HG03159 (cell line): ENCODE results near the gene MYT1.
A peak's percentile ranks its signal among the peaks of the same experiment; 100 is the strongest.
"Not testable (repeated sequence)": the region's sequence is repeated elsewhere in the genome, so short reads cannot be mapped to it uniquely, and the experiment has no call there.

Experiments used
- ATAC-seq: cut with Tn5 transposase; IDR thresholded peaks from one replicate; pipeline ENCODE4 v1.9.1; 2021; ENCODE audit warnings: mild to moderate bottlenecking, moderate library complexity; ENCODE audit not compliant: unreplicated experiment

MYT1 gene

DNA sequence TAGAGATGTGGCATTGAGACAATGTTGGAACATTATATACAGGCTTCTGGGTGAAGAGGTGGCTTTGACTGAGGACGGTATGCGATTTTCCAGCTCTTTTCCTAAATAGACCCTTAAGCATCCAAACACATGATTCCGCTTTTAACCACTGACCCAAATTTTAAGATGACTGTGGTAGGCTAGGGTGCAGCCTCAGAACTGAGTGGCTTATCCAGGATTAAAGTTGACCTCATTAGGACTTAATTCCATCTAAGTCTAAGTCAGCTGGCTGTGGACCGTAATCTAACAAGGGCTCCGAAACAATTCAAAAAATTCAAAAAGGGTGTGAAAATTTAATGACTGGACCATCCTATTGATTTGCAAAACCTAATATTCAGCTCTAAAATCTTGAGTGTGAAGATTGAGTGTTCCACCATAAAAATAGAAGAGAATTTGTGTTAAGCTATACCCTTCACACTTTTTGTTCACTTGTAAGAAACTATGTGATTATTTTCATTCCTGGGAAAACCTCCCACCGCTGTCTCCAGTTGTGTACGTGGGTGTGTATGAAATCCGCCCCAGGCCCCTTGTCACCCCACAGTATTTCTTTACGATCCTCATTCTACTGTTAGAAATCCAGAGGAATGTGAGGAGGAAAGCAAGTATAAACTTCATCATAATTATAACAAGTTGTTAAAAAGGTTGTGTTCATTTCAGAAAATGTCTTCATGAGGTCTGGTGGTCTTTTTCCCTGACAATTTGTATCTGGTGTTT lies 94.0 kb downstream of the MYT1 start:
- no peak for ATAC-seq

DNA sequence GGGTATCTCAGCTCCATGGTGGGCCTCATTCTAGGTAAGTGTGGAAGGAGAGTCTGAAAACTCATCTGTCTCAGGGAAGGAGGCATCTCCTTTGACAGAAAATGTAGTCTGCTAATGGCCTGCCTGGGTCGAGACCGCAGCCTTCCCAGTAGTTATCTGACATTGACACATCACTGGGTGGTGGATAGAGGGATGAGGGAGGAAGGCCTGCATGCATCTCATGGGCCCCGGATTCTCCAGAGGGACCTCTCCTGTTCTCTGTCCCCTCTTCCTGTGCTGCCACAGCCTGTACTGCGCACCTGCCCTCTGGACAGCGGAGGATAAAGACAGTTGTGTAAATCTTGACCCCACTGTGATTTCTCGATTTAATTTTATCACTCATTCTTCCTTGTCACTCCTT lies 96.0 kb downstream of the MYT1 start:
- no peak for ATAC-seq

- no peak for ATAC-seq
These were observed 96.9 kb downstream of the MYT1 start for GRCh38 chr20:64261138-64261537.

- no peak for ATAC-seq
These were observed 99.8 kb downstream of the MYT1 start for GRCh38 chr20:64264091-64264490.

- no peak for ATAC-seq
These were observed 100.9 kb downstream of the MYT1 start for GRCh38 chr20:64265201-64265600.

DNA sequence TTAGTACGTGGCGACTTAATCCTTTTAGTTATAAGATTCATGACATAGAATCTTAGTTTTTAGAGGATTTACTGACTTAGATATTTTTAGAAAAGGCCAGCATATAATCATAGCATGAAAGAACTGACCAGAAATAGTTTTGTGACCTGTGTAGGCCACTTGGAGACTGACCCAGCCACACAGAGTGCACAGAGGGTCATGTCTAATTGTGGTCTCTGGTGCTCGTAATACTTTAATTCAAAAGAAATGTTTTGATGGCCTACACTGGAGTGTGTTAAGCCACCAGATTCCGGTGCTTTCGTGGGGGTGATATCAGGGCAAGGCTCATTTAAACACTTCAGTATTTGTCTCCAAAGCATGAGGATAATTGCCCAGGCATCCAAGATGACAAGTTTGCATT lies 102.7 kb downstream of the MYT1 start:
- no peak for ATAC-seq

GRCh38 chr20:64268174-64268573 lies 103.9 kb downstream of the MYT1 start:
- no peak for ATAC-seq

DNA sequence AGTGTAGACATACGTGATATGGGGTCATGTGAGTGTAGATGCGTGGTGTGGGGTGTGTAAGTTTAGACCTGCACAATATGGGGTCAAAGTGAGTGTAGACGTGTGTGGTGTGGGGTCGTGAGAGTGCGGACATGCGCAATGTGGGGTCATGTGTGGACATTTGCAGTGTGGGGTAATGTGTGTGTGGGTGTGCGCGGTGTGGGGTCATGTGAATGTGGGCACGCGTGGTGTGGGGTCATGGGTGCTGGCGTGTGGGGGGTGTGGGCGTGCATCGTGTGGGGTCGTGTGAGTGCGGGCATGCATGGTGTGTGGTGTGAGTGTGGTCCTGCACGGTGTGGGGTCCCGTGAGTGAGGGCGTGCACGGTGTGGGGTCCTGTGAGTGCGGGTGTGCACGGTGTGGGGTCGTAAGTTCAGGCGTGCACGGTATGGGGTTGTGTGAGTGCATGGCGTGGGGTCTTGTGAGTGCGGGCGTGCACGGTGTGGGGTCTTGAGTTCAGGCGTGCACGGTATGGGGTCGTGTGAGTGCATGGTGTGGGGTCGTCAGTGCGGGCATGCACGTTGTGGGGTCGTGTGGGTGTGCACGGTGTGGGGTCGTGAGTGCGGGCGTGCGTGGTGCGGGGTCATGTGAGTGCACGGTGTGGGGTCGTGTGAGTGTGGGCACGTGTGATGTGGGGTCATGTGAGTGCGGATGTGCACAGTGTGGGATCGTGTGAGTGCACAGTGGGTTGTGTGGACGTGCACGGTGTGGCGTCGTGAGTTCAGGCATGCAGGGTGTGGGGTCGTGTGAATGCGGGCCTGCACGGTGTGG lies 105.6 kb downstream of the MYT1 start:
- no peak for ATAC-seq

GRCh38 chr20:64271636-64272035 lies 107.4 kb downstream of the MYT1 start:
- no peak for ATAC-seq

- no peak for ATAC-seq
These were observed 108.9 kb downstream of the MYT1 start for GRCh38 chr20:64273109-64273508.

DNA sequence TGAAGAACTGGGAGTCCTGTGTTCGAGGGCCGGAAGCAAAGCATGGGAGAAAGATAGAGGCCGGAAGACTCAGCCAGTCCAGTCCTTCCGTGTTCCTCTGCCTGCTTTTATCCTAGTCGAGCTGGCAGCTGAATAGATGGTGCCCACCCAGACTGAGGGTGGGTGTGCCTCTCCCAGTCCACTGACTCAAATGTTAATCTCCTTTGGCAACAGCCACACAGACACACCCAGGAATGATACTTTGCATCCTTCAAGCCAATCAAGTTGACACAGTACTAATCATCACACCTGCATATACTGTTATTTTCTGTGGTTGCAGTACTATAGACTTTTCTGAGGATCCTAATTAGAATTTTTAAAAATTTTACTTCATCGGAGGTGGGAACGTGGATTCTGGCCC lies 112.6 kb downstream of the MYT1 start:
- no peak for ATAC-seq

DNA sequence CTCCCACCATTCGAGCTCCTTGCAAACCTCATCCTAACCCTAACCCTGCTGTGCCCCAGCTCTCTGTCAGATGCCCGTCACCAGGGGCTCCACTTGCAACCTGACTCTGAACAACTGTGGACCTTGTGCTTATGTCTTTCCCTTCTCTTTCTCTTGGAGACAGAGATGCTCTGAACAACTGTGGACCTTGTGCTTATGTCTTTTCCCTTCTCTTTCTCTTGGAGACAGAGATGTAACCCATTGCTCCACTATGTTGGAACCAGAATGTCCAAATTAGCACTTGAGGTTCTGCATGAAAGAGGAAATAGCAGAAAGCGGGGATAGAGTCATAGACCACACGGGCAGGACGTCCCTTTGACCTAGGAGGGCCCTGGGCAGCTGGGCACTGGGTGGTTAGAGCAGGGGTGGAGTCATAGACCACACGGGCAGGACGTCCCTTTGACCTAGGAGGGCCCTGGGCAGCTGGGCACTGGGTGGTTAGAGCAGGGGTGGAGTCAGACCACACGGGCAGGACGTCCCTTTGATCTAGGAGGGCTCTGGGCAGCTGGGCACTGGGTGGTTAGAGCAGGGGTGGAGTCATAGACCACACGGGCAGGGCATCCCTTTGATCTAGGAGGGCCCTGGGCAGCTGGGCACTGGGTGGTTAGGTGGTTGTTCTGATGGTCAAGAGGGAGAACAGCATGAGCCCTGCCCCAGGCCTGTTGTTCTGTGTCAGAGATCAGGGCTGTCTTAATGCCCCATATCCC lies 113.5 kb downstream of the MYT1 start:
- no peak for ATAC-seq

DNA sequence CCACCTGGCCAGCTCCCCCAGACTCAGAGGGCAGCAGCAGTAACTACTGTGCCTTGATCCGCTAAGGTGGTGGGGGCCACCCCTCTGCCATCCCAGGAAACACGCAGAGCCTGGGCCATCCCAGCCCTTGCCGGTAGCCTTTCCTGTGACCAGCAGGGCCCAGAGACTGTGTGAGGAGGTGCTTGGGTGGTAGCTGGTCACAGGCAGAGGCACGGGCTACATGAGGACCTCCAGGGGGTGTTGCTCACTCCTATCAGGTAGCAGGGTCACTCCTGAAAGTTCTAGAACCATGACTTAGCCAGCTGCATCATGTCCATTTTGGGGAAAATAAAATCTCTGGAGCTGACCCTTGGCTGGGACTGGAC lies 114.0 kb downstream of the MYT1 start:
- no peak for ATAC-seq

DNA sequence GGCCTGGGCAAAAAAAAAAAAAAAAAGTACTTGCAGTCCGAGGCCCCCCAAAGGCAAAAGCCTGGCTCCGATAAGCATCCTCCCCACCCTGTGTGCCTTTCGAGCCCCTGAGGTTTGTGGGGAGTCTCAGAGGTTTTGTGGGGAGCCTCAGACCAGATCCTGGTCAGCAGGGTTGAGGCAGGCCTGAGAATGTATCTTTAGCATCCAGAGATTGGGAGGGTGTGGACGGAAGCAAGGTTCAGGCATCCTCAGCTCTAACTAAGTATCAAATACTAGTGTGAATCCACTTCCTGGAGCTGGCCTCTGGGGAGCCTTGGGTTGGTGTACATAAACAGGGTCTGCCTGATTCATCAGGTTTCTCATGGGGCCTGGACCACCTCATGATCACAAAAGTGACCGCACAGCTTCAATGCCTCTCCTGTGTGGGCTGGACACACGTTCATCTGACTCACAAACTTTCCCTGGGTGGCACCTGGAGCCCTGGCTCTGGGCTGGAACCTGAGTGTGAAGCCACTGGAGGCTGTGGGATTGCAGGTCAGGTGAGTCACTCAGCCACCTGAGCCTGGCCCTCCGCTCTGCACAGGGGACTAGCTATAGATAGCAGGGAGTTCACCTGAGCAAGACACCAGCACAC lies 115.7 kb downstream of the MYT1 start:
- no peak for ATAC-seq

DNA sequence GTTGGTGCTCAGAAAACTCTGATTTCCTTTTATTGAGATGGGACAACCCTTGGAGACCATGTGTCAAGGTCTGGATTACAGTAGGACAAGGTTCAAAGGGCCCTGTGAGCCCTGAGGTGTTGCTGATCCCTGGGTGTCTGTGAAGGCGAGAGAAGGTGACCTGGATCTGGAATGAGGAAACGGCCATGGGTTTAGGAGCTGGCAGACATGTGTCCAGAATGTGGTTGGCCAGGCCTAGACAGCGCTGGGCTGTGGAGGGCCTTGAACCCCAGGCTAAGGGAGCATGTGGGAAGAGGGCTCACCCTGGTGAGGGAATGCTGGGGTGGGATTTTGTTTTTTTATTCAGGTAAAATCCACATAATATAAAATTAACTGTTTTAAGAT lies 116.2 kb downstream of the MYT1 start:
- ATAC-seq, result no peak

GRCh38 chr20:64283646-64284045 lies 119.4 kb downstream of the MYT1 start:
- ATAC-seq, result no peak

GRCh38 chr20:64285579-64286446 lies 121.6 kb downstream of the MYT1 start:
- ATAC-seq, result peak; percentile 86

GRCh38 chr20:64286447-64287263 lies 122.4 kb downstream of the MYT1 start:
- not testable (repeated sequence) for ATAC-seq

GRCh38 chr20:64287264-64287590 lies 123.0 kb downstream of the MYT1 start:
- not testable (repeated sequence) for ATAC-seq
